GM18858 (cell line): ENCODE results near the gene CDYL2.

ENCODE experiments used
- ATAC-seq: cut with Tn5 transposase; IDR thresholded peaks from one replicate; pipeline ENCODE4 v1.9.1; 2021; ENCODE audit not compliant: unreplicated experiment

Gene CDYL2

DNA sequence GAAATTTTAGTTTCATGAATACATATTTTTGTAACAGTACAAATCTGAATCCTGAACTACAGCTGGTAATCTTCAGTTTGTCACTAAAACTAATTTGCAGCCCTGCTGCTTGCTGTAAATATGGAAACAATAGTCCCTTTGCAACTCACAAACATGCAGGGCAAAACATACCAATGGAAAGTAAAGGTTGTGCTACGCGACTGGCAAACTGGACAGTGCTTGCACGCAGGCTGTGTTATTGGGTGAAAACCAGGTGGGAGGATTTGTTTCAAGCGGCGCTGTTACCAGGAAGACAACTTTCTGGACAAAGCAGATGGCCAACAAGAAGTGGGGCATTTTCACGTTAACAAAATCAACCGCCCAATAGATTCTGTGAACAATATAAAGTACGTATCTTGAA lies 93.5 kb downstream of the CDYL2 start:
- no peak for ATAC-seq

- ATAC-seq, result no peak
Measured at GRCh38 chr16:80708823-80709222, 95.6 kb downstream of the CDYL2 start.

DNA sequence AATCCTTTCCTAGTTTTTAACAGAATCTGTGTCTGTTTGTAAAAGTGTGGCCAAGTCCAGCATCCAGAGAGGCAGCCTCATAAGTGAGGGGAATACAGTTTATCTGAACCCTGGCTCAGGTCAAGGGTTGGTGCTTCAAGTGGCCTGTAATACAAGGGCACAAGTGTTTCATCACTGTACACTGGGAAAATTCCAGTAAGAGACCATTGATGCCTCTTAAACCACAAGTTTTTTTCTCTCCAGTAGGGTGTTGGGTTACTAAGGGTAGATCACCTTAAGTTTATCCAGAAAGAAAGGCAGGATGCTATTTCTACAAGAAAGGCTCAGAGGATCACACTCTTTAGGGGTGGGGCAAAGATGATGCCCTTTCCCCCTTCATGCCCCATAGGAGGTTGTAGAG lies 96.7 kb downstream of the CDYL2 start:
- ATAC-seq, result no peak

DNA sequence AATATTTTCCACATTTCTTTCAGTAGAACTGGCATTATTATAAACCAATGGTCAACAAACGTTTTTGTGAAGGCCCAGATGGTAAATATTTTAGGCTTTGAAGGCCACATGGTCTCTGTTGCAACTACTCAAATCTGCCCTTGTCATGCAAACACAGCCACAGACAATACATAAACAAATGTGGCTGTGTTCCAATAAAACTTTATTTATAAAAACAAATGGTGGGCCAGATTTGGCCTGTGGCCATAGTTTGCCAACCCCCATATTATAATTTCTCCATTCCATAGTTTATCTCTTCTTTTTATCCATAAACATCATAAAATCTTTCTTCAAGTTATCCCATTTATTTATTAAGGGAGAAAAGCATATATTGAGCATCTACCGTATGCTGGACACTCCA lies 98.8 kb downstream of the CDYL2 start:
- ATAC-seq, result no peak

DNA sequence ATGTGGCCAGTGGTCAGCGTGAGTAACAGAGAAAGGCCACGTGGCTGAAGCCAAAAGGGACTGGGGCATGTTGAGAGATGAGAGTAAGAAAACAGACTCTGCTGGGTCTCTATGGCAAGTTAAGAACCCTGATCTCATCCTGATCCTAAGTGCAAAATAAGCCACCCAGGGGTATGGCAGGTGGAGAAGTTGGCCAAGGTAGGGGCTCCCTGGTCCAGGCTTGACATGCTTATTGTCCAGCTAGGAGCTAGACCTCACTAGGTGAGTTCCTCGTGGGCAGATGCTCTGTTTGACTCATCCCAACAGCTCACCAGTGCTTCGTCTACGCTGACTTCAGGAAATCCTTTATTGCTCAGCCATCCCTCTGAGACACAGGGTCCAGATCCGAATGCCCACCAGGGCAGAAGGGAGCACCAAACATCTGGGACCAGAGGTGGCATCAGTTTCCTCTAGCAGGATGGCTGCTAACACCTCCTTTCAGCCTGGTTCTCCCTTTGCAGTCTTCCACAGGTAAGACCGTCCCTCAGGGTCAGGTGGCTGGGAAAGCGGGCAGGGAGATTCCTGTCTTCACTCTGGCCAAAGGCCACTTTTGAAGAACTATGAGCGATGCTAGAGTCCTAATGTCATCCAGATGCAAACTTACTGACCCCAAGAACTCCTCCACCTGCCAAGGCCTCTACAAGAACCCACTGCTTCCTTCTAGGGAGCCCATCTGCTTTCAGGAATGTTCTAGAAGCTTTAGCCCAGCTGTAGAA lies 99.5 kb downstream of the CDYL2 start:
- no peak for ATAC-seq

GRCh38 chr16:80703131-80704071 lies 101.0 kb downstream of the CDYL2 start:
- no peak for ATAC-seq

DNA sequence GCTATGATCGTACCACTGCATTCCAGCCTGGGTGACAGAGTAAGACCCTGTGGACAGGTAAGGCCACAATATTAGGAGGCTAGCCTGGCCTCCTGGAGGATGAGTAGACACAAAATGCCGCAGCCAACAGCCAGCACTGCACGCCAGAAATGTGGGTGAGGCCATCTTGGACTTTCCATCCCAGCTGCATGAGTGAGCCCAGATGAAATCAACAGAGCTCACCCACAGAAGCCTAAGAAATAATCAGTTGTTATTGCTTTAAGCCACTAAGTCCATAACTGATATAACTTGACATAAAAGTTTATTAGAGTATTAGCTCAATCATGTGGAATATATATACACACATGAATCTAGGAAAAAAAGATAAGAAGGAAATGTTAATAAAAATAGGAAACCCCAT lies 101.7 kb downstream of the CDYL2 start:
- no peak for ATAC-seq

DNA sequence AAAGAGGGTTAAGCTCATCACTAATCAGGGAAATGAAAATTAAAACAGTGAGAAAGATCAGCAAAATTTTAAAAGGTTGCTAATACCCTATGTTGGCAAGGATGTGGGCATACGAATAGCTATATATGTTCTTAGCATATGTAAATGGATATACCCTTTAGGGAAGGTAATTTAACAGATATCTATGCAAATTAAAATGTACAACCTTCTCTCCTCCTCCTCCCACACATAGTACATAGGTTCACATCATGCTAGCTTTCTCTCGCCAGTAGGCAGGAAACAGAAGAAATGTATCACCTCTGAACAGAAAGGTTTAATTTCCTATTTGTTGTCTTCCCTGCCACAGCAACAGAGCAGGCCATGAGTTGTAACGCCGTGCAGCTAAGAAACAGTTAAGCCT lies 103.8 kb downstream of the CDYL2 start:
- no peak for ATAC-seq

DNA sequence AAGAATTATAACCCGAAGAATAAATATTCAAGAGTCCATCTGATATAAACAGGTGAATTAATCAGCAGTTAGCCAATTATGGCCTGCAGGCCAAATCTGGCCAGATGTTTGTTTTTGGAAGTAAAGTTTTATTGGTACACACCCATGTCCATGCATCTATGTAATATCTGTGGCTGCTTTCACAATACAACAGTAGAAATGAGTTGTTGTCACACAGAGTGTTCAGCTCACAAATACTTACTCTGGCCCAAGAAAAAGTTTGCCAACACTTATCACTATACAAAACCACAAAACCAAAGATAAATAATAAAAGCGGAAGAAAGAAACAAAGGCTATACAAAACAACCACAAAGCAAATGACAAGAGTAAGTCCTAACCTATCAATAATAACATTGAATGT lies 109.4 kb downstream of the CDYL2 start:
- ATAC-seq, result no peak

DNA sequence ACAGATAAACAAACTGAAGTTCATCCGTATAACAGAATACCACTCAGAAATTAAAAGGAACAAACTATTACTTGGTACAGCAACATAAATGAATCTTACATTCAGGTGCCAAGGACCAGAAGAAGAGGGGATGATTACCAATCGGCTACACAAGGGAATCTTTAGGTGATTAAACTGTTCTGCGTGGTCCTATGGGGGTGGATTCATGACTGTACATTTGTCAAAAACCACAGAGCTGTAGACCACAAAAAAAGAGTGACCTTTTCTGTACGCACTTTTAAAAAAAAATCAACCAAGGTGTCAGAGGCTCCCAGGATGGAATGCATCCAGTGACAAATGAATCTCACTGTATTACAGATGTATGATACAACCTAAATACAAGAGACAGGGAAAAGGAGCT lies 110.8 kb downstream of the CDYL2 start:
- ATAC-seq, result no peak

- no peak for ATAC-seq
Measured at GRCh38 chr16:80692270-80692669, 112.1 kb downstream of the CDYL2 start.

DNA sequence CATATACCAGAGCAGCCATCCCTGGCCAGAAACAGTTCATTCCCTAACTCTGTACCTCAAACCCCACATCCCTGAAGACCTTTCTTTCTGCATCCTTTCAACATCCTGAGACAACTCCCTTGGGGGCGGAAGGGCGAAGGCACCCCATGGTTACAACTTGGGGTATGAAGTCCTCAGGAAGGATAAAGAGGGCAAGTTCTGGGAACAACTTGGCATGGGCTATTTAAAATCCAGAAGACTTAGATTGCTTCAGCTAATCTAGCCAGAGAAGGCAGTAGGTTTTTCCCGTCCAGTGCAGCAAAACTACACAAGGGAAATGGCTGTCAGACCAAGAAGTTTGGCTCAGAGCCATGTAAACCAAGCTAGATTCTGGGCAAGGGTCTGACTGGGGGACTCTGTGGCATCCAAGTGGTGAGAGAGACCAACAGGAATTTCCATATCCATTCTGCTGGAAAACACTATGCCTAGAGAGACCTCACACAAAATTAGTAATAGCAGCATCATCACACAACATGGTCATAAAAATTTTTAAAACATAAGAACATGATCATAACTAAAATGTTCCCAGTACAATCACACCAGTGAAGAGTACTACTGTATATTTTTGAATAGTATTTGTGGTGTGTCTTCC lies 113.2 kb downstream of the CDYL2 start:
- no peak for ATAC-seq

DNA sequence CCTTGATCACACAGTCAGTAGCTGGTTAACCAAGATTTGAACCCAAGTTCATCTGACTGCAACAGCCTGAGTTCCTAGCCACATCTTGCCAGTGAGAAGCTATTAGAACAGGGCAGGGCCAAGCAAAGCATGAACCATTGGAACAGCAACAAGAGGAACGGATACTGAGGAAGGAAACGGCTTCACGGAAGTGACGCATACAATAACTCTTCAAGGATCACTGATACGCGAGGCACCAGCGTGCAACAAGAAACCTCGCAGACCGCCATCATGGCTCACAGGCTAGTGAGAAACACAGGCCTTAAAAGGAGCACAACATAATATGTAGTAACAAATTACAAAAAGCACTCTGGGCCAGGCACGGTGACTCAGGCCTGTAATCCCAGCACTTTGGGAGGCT lies 114.9 kb downstream of the CDYL2 start:
- no peak for ATAC-seq

DNA sequence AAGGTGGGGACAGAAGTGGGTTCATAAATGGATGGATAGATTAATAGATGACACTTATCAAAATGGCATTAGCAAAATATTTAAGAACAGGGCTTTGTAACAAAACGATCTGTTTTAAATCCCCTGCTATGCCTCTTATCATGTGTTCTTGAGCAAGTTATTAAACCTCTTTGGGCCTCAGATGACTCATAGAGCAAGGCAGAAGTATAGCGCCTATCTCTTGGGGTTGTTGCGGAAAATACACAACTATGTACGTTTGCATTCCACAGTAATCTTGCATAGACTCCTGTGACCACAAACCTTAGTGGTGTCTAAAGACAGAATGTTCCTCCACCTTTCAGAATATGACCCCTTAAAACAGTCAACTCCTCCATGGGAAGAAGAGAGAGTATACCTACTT lies 116.8 kb downstream of the CDYL2 start:
- no peak for ATAC-seq

- ATAC-seq, result no peak
Measured at GRCh38 chr16:80684906-80685305, 119.5 kb downstream of the CDYL2 start.

DNA sequence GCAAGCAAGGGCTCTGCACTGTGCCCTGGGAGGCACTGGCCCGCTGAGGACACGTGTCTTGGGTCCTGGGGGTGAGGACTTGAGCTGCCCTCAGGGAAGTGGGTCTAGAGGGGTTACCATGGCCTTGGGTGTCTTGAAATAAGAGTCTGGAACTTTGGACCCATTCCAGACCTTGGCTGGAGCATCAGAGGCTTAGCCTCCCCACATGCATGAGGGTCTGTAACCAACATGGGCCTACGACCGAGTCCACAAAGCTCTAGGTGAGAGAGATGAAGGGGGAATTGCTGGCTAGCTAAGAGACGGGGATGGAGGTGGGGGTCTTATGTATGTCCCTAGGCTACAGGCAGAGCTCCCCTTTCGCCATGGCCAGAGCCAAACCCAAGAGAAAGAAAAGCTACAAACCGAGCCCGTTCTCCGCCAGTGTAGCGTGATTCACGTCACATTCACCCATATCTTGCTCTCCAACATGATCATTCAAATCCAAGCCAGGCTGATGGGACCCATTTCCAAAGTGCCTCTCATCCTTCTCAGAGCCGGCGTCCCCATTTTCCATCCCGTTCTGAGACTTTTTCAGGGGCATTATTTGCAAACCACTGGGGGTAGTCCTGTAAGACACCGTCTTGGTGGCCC lies 120.1 kb downstream of the CDYL2 start:
- no peak for ATAC-seq

DNA sequence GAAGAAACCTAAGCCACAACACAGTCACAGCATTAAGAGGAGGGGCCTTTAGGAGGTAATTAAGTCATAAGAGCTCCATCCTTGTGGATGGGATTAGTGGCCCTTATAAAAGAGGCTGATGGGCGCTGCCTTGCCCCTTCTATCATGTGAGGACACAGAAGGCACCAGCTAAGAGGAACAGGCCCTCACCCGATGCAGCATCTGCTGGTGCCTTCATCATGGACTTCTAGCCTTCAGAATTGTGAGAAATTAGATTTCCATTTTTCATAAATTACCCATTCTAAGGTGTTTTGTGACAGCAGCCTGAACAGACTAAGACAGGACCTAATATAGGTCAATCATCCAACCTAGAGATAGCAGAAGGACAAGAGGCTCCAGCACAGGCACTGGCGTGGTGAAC lies 120.8 kb downstream of the CDYL2 start:
- ATAC-seq, result no peak

GRCh38 chr16:80682421-80683070 lies 121.9 kb downstream of the CDYL2 start:
- ATAC-seq, result no peak

- no peak for ATAC-seq
Measured at GRCh38 chr16:80681436-80681835, 123.0 kb downstream of the CDYL2 start.

- no peak for ATAC-seq
Measured at GRCh38 chr16:80680839-80681238, 123.6 kb downstream of the CDYL2 start.

DNA sequence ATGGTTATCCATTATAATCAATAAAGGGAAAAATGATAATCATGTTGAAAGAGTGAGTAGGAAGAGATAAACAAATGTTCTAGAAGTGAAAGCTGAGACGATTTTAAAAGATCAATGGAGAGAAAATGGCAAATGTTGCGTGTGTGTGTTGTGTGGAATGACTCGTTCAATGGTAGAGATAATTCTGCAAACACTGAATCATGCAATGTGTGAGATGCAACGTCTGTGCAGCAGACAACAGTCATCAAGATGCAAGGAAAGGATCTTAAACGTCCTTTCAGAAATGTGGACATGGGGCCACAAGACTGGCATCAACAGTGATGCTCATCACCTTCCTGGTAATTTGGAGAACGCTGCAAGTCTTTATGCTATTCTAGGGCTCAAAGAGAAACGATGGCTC lies 124.4 kb downstream of the CDYL2 start:
- no peak for ATAC-seq
